ENCODE data around the gene CCR6. TPM values are rescaled to one million over a fixed set of nuclear protein-coding genes. Genes with fewer than 3 reads are reported as not detected.

Gene CCR6
- total and polyA plus RNA-seq, 2 donors (not counting 3 experiments of a cell fraction or from before 2014, with no cell fraction given): not detected

GRCh38 chr6:167148997-167149396 lies 26.1 kb downstream of the CCR6 start:
- ChIA-PET POLR2A (no interaction called here), CTCF (no interaction called here)
- Histone ChIP-seq H3K79me2 (ENCODE audit: control insufficient read depth, insufficient read depth, low read length) (no peaks in the 10 kb centered on the region), H4K20me1 (replicated peaks; ENCODE audit: control insufficient read depth, extremely low read depth, insufficient read depth, low read length) (no peaks in the 10 kb centered on the region), H3K9ac (replicated peaks; ENCODE audit: extremely low read depth, insufficient read depth, low read length) (no peak overlapping the region), H3K36me3 (ENCODE audit: control insufficient read depth in 2 of 2, extremely low read depth in 1 of 2, insufficient read depth in 2 of 2, low read length in 2 of 2) (no peaks in the 10 kb centered on the region), H3K9me3 (replicated peaks; ENCODE audit: control insufficient read depth, insufficient read depth, low read length) (no peaks in the 10 kb centered on the region), H3K27ac (ENCODE audit: insufficient read depth, low read depth, low read length) (no peak overlapping the region), H3K27me3 (ENCODE audit: control insufficient read depth in 2 of 2, insufficient read depth in 2 of 2, low read length in 2 of 2) (no peaks in the 10 kb centered on the region), H3K4me1 (ENCODE audit: control insufficient read depth, extremely low read depth, insufficient read depth, low read length) (peaks cover 4% of the 10 kb centered on the region), H3K9me1 (replicated peaks; ENCODE audit: control insufficient read depth, extremely low read depth, insufficient read depth, low read length) (no peaks in the 10 kb centered on the region), H3K4me2 (ENCODE audit: insufficient read depth, low read length) (no peak overlapping the region), H3K4me3 (replicated peaks in 1 of 3; ENCODE audit: insufficient read depth in 1 of 3, low read depth in 1 of 3, low read length in 3 of 3) (no peak overlapping the region), H2AFZ (ENCODE audit: low read depth, low read length) (no peak overlapping the region)
- FAIRE-seq (no peak), DNase-seq (ENCODE audit: low read depth, low spot score) (no peak)
- no TSS peak for BruUV-seq (replicated peaks)
- intact Hi-C loops (cut with micrococcal nuclease): no loop called here
- no peak for TF ChIP-seq POLR2AphosphoS5 (IDR thresholded peaks at IDR 0.05; ENCODE audit: insufficient read depth, low read depth, low read length)
- TF ChIP-seq FOS (IDR thresholded peaks at IDR 0.05; ENCODE audit: borderline replicate concordance, insufficient read depth, low read length): no peak
- no peak for TF ChIP-seq MYC (IDR thresholded peaks at IDR 0.05; ENCODE audit: low read depth, low read length)
- TF ChIP-seq JUN (IDR thresholded peaks at IDR 0.05; ENCODE audit: borderline replicate concordance, insufficient read depth, insufficient read length, low read depth): no peak
- no peak for TF ChIP-seq GATA2 (IDR thresholded peaks at IDR 0.05; ENCODE audit: insufficient read depth, insufficient read length, low read depth, low read length)
- no peak for TF ChIP-seq EZH2 (IDR thresholded peaks at IDR 0.05; ENCODE audit: borderline replicate concordance, low read depth, low read length, severe bottlenecking)
- no peak for TF ChIP-seq CTCF (IDR thresholded peaks at IDR 0.05; ENCODE audit: extremely low read depth in 1 of 2, insufficient read depth in 1 of 2, low read depth in 1 of 2, low read length in 2 of 2)
- dilution Hi-C loops (cut with MboI; ENCODE audit: extremely low pct_ligation_motif_present, low sequenced_read_pairs): no loop called here

All from endothelial cell of umbilical vein (primary cell).